ENCODE measurements around the gene SCRN1.

The SCRN1 gene

GRCh38 chr7:29969738-29970137, 19.9 kb downstream of the SCRN1 start:
- peak; percentile 52 for DNase-seq (ENCODE audit: low spot score)

DNA sequence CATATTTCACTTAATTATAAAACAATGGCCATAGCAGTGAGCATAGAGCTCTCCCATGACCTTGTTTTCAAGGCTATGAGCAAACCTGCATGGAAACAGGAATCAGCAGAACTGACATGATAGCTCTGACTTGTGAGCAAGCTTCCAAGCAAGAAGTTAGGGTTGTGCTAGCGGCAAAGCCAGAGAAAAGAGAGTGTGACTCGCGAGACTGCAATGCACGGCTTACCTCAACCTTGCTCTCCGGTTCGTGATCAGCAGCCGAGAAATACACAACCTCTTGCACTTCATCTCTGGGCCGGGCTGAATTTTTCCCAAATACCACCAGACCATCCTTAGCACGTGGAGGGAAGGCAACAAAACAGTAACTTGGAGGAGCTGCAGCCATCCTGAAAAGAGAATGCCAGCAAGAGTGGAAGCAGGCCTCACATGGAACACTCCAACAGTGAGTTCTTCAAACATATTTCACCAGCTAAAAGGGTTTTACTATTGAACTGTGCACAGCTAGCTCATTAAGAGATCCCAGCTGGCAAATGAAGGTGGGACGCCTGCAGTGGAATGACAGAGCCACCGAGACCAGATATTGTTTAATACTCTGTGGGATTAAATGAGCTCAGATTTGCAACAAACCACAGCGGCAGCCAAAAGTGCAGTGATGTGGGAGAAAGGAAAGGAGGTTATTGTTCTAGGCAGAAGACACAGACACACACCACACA, 20.8 kb downstream of the SCRN1 start:
- DNase-seq (ENCODE audit: low spot score) = no peak

GRCh38 chr7:29965030-29965429, 24.6 kb downstream of the SCRN1 start:
- no peak for DNase-seq (ENCODE audit: low spot score)

GRCh38 chr7:29962035-29962434, 27.6 kb downstream of the SCRN1 start:
- DNase-seq (ENCODE audit: low spot score) = no peak

DNA sequence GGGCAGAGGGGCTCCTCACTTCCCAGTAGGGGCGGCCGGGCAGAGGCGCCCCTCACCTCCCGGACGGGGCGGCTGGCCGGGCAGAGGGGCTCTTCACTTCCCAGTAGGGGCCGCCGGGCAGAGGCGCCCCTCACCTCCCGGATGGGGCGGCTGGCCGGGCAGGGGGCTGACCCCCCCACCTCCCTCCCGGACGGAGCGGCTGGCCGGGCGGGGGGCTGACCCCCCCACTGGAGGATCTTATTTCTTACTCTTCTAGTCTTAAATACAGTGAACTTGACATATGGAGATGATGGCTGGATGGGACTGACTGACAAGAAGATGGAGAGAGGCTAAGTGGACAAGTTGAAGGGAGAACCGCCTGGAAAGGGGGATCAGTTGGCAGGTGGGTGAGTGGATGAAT, 28.0 kb downstream of the SCRN1 start:
- DNase-seq (ENCODE audit: low spot score) = peak; percentile 29

DNA sequence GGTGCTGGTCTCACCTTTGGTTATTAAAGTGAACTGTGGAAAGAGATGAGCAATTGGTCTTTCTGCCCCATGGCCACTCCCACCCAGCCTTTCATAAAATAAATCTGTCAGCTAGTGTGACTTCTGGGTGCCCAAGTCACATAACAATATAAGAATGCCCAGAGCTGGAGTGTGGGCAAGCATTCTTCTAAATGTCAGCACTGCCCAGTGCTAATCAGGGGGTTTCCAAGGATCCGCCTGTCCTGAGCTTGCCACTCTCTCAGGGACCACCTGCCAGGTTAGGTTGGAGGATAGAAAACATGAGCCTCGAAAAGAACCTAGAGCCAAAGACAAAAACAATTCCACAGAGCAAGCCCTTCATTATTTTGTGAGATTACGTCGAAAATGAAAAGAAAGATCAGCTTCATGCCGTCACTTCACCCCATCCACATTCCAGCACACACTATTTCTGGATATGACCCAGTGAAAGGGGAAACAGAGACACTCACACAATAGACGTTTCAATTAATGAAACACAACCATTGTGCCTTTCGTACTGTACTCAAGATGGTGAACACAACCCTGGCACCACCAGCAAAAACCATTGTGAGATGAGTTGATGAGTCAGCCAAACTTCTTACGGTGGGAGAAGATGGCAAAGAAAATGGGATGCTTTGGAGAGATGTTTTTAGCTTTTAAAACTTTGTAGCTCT, 30.8 kb downstream of the SCRN1 start:
- no peak for DNase-seq (ENCODE audit: low spot score)

DNA sequence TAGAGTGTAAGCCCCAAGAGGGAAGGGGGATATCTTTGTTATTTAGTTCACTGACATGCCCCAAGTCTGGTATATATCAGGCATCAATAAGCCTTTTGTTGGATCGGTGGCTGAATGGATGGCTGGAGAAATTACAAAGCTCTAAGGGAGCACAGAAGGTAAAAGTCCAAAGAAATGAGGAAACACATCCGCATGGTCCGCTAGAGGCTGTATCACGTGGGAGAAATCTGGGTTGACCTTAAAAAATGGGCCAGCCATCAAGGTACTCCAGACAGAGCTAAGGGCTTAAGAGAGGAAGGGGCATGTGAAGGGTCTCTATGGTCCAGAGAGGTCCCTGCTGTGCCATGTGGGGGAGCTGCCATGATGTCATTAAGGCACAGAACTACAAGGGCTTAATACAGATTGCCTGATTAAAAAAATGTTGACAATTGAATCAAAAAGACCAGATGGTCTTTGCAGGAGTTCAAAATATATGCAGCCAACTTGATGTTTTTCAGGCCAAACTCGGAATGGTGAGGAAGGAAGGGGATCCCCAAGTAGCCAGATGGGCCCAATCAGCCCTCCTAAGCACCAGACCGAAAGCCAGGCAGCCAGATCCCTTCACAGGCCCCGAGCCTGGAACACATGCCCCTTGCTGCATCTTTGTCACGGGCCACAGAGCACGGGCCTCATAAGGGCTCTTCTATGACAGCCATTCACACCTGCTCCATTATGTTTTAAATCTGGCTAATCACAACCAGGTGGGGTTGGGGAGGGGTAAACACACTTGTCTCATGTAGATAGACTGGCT, 31.9 kb downstream of the SCRN1 start:
- peak; percentile 62 for DNase-seq (ENCODE audit: low spot score)

GRCh38 chr7:29956487-29956836, 33.1 kb downstream of the SCRN1 start:
- DNase-seq (ENCODE audit: low spot score) = no peak

DNA sequence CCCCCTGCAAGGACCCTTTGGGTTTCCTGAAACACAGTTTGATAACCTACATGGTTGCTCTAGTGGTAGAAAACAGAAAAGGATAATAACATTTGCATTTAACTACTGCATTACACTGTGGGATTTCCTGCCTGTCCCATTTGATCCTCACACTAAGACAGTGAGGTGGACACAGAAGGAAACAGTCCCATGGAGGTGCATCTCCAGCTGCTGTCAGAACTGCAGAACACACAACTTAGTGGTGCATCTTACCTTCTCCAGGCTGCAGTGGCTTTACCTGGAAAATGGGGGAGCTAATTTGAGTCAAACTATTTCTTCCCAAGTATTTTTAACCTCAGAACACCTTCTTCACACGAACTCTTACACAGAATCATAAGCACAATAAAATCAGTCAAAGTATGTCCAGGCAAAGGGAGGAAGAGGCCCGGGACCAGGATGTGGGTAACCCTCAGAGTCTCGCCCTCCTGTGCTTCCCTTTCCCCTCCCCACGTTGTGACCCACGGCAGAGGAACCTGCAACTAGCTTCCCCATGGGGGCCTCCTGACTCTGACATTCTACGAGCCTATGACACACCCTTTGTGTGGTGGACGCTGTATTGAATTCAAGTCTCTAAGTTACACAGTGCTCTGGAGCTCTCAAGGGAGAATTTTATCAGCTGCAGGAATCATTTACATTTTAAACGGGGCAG, 33.7 kb downstream of the SCRN1 start:
- no peak for DNase-seq (ENCODE audit: low spot score)

DNA sequence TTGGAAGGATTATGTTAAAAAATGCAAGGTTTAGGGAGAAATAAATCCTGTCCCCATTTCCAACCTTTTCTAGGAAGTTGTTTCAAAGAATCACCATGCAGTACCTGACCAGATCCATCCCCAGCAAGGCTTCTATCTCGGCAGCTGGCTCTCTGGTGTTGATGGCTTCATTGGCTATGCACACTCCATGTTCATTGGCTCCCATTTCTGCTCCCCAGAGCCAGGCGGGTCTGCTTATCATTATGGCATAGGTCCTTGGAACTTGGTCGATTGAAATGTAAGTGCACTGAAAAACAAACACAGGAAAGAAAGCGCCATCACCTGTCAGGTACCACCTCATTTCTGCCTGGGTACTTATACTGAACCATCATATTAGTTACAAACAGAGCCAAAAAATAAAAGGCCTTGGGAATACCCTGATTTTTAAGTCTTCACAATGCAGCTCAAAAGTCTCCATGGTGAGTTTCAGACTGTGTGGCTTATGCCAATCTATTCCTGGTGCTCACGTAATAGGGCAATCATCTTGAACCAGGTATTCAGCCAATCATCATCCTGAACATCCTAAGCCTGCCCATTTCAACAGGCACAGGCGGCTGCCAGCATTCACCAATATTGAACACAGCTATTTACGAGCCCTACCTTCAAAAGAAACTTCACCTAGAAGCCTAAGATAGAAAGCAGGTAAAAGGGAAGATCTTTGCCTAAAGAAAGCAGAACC, 34.4 kb downstream of the SCRN1 start:
- DNase-seq (ENCODE audit: low spot score) = no peak

DNA sequence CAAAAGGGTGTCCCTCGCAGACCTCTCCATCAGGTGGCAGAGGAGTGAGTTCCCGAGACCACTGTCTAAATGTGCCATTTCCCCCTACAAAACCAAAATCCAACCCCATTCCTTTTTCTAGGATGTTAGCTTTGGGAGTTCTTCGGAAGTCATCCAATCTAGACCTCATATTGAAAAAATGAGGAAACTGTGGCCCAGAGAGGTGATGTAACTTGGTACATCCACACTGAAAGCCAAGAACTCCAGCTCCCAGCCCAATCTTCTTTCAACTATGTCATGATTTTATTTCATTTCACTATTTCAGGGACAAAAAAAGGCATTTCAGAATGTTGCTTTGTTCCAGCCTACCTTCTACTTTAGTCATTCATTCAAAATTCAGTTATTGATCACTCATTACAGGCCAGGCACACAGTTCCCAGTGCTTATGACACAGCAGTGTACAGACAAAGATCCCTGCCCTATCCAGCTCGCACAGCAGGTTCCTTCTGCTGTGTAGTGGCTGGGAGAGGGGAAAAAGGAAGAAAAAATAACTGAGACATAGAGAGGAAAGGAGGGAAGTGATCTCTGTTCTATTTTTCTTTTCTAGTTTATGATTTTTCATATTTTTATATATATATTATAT, 35.8 kb downstream of the SCRN1 start:
- DNase-seq (ENCODE audit: low spot score) = no peak

- no peak for DNase-seq (ENCODE audit: low spot score)
These were observed 38.4 kb downstream of the SCRN1 start for GRCh38 chr7:29951206-29951605.

DNA sequence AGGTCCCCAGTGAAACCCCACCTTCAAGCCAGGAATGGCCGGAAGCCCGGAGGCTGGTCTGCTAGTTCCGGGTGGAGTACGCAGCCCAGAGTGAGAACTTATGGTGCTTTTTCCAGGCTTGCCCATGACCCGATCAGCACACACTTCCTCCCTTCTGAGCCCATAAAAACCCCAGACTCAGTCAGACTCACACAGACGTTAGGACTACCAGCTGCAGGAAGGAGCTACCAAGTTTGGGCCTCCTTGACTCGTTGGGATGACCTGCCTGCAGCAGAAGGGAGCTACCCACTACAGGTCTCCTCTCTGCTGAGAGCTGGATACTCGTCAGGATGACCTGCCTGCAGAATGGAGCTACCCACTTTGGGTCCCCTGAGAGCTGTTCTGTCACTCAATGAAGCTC, 39.1 kb downstream of the SCRN1 start:
- DNase-seq (ENCODE audit: low spot score) = no peak

- DNase-seq (ENCODE audit: low spot score) = no peak
These were observed 41.0 kb downstream of the SCRN1 start for GRCh38 chr7:29948587-29948986.

DNA sequence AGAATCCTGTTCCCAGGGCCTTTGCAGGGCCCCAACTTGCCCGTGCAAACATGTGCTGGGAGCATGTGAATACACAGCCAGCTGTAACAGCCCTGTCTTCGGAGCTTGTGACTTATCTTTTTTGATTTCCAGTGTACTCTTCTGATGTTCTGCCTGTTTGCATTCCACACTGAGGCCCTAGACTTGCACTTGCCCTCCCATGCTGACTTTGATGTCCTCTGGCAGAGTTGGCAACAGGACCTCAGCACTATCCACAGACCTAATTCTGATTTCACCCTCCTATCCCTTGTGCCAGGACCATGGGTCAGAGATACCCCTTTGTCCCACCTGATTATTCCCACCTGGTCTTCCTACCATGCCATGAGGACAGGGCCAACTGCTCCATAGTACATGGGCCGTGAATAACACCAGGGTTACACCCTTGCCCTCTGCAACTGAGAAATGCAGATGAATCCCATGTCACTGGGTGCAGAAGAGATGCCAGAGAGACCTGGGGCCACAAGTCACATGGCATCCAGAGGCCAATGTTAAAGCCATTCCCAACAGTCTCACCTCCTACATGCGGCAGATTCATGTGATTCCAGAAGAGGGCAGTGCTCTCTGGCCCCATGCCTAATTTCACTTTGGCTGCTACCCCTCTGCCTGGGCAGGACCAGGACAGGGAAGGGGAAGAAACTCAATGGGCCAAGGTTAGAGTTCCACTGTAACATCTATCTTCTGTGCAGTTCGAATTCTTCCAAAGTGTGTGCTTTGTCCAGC, 43.0 kb downstream of the SCRN1 start:
- DNase-seq (ENCODE audit: low spot score) = no peak

DNA sequence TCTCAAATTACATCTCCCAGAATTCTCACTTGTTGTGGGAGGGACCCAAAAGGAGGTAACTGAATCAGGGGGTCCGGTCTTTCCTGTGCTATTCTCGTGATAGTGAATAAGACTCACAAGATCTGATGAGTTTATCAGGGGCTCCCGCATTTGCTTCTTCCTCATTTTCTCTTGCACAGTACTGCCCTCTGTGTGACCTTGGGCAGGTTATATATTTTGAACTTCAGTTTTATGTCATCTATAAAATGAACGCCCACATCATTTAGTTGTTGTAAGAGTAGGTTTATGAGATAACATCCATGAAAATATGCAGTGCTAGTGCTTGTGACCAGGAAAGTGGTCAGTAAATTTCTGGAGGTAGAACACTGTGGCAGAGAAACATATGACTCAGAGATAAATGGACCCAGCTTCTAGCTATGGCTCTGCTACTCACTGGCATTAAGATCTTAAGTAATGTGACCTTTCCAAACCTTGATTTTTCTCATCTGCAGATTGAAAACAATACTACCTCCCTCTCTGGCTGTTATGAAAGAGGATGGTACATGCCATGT, 44.3 kb downstream of the SCRN1 start:
- DNase-seq (ENCODE audit: low spot score) = no peak

GRCh38 chr7:29940199-29940598, 49.4 kb downstream of the SCRN1 start:
- no peak for DNase-seq (ENCODE audit: low spot score)

DNA sequence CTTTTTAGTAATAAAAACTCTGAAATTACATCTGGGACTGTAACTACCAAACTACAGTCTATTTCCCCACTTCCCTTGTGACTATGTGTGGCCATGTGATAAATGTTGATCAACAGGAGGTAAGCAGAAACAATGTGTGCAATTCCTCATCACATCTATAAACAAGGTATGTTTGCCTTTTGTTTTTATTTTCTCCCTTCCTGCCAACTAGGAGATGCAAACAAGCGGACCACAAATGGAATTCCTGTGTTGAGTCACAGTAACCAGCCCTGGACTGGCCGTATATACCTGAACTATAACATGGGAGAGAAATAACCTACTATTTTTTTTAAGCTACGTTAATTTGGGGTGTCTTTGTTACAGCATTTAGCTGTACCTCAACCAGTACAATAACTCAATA, 52.5 kb downstream of the SCRN1 start:
- DNase-seq (ENCODE audit: low spot score) = no peak

- DNase-seq (ENCODE audit: low spot score) = no peak
These were observed 54.5 kb downstream of the SCRN1 start for GRCh38 chr7:29935111-29935510.
